D721Med (cell line): ENCODE results near the gene ERGIC1.

ENCODE experiments used
- DNase-seq: peaks from one replicate; pipeline ENCODE4 v3.0.0; 2011; ENCODE audit warnings: low spot score; ENCODE audit not compliant: insufficient read length
- FAIRE-seq: peaks from 2 replicates; lab custom pipeline; 2011; peaks lifted over from hg19 to GRCh38; lab: Jason Lieb, UNC
- CTCF ChIP-seq: IDR thresholded peaks from 2 replicates; pipeline ENCODE4 v1.5.1; 2012; ENCODE audit warnings: mild to moderate bottlenecking, control low read depth; ENCODE audit not compliant: insufficient read depth; ENCODE audit errors: missing control alignments

ERGIC1 gene

GRCh38 chr5:172915514-172915913 lies 81.5 kb downstream of the ERGIC1 start:
- FAIRE-seq, result no peak
- TF ChIP-seq CTCF, result no peak
- DNase-seq, result no peak

GRCh38 chr5:172918421-172919371 lies 84.6 kb downstream of the ERGIC1 start:
- DNase-seq (no peak), FAIRE-seq (no peak)
- TF ChIP-seq CTCF, result no peak

- no peak for TF ChIP-seq CTCF
- DNase-seq (no peak), FAIRE-seq (no peak)
These were observed 85.7 kb downstream of the ERGIC1 start for GRCh38 chr5:172919525-172920446.

GRCh38 chr5:172920447-172920849 lies 86.4 kb downstream of the ERGIC1 start:
- FAIRE-seq (no peak), DNase-seq (no peak)
- TF ChIP-seq CTCF, result no peak

GRCh38 chr5:172920995-172921394 lies 86.9 kb downstream of the ERGIC1 start:
- TF ChIP-seq CTCF, result no peak
- no peak for FAIRE-seq
- no peak for DNase-seq

GRCh38 chr5:172921906-172922305 lies 87.9 kb downstream of the ERGIC1 start:
- no peak for TF ChIP-seq CTCF
- FAIRE-seq (no peak), DNase-seq (no peak)

GRCh38 chr5:172923539-172923938 lies 89.5 kb downstream of the ERGIC1 start:
- no peak for FAIRE-seq

More at GRCh38 chr5:172923539-172923938, 89.5 kb downstream of the ERGIC1 start:
- TF ChIP-seq CTCF, result no peak
- DNase-seq, result no peak
